Psoas muscle (tissue), 8 donors: ENCODE measurements around the gene RASGRF2. TPM values are rescaled to one million over a fixed set of nuclear protein-coding genes. Genes with fewer than 3 reads are reported as not detected.

Source experiments
- ATAC-seq, 4 donors: fragments of 200-7000 bp; cut with Tn5 transposase; one replicate each; pipeline ENCODE4 v1.9.1; 2020; ENCODE audit warnings: moderate library complexity in 3 of 4, mild to moderate bottlenecking in 2 of 4
- DNase-seq, 2 donors: peaks; one replicate each; pipeline ENCODE4 v3.0.0-alpha.2; 2020
- H3K27ac ChIP-seq: fragments of 200-600 bp; one replicate; pipeline ENCODE4 v1.8.0; 2022
- H3K27me3 ChIP-seq, 3 donors: fragments of 200-600 bp in 1 of 3; one replicate each; pipeline versions ENCODE4 v1.6.1 to v1.8.0; 2013 to 2022; ENCODE audit warnings: low read length in 2 of 3, mild to moderate bottlenecking in 2 of 3, moderate library complexity in 1 of 3; ENCODE audit not compliant: insufficient read depth in 3 of 3
- H3K36me3 ChIP-seq, 2 donors: fragments of 200-600 bp in 1 of 2; one replicate each; pipeline versions ENCODE4 v1.6.1 to v1.8.0; 2013 to 2022; ENCODE audit warnings: low read depth in 1 of 2, mild to moderate bottlenecking in 1 of 2, moderate library complexity in 1 of 2; ENCODE audit not compliant: insufficient read depth in 1 of 2
- H3K4me1 ChIP-seq: fragments of 200-600 bp; one replicate; pipeline ENCODE4 v1.8.0; 2022
- H3K4me3 ChIP-seq: fragments of 200-600 bp; one replicate; pipeline ENCODE4 v1.8.0; 2022; ENCODE audit warnings: mild to moderate bottlenecking
- H3K9me3 ChIP-seq: fragments of 200-600 bp; one replicate; pipeline ENCODE4 v1.8.0; 2022
- WGBS, 3 donors: extraction: QIAGEN DNeasy Blood & Tissue Kit; methylation state at CpG; one replicate each; pipeline versions ENCODE4 v1.1.6 to v1.1.7; 2013; 5-methylcytosine and 5-hydroxymethylcytosine counted together
- intact Hi-C, 2 donors: fragments of 100-400 bp; cut with DNase I; formaldehyde crosslinking; loops; one replicate each; pipeline versions ENCODE4 v1.11.0 to v1.14.2; 2022
- polyA plus RNA-seq, 3 donors: library from polyadenylated mRNA; stranded (reverse); fragments of 200-250 nt; gene quantifications; one replicate each; pipeline ENCODE4 v1.2.3, GENCODE V29; 2013
- total RNA-seq, 4 donors: library from RNA; stranded (reverse); fragmentation: NEBNext Ultra II Directional in 2 of 4; extraction: Animal tissue kit (Norgen Biotek cat#: 25700) in 2 of 4; gene quantifications; one replicate each; pipeline versions ENCODE4 v1.2.1 to v1.2.4, GENCODE V29; 2021 to 2023
- TF ChIP-seq, protein P1 (sequence below): fragments of 200-600 bp; IDR thresholded peaks from one replicate; pipeline ENCODE4 v1.8.0; 2022; ENCODE audit warnings: antibody characterized with exemption
- donor health status: healthy with polysubstance abuse.
- donor health status: DM: no; HTN: no; CAD: no; lungs with moderate emphysema.
- donor health status: Bipolar disorder and iron deficiency.
- donor health status: healthy.
- donor health status: DM: yes; HTN: yes; CAD: no.
- donor health status: DM: no; HTN: no; CAD: no.
- donor health status: DM: no; HTN: no; CAD: no.
- donor health status: DM: yes; HTN: yes; CAD: no.

RASGRF2 gene
- total and polyA plus RNA-seq, 7 donors = 2.0 to 6.2 (median 3.2) TPM

DNA sequence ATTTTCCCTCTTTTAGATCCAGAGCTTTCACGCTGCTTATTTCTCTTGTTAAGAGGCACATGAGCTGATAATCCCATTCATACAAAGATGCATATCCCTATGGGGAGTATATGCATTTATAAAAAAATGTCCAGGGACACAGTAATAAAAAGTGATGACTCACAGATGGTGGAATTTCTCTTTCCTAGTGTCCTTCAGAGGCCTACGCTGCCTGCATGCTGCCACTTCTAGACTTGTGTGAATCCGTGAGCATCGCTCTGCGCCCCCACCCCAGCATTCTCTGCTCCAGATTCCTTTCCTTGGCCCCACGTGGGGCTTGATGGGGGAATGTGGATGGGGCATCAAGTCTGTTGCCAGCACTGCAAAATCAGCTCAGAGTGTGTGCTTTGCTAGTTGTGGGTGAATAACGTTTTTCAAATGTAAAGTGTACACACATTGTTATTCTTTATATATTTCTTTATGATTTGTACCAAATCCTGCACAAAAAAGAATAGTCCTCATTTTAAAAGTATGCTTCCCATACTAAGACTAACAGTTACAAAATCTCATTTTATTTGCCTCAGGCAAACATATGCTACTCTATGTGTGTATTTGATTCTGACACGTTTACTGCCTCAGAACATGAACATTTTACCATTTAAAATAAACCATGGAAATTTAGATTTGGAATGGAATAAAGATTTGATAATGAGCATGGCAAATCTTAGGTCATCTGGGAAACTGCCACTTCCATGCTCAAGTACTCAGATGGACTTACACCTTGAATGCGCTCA, 22.4 kb upstream of the RASGRF2 start:
- no peaks in the 10 kb centered on the region for H3K27me3 ChIP-seq
- H3K9me3 ChIP-seq = no peaks in the 10 kb centered on the region
- no peaks in the 10 kb centered on the region for H3K4me1 ChIP-seq
- H3K4me3 ChIP-seq = no peak overlapping the region
- TF ChIP-seq, protein P1, sequence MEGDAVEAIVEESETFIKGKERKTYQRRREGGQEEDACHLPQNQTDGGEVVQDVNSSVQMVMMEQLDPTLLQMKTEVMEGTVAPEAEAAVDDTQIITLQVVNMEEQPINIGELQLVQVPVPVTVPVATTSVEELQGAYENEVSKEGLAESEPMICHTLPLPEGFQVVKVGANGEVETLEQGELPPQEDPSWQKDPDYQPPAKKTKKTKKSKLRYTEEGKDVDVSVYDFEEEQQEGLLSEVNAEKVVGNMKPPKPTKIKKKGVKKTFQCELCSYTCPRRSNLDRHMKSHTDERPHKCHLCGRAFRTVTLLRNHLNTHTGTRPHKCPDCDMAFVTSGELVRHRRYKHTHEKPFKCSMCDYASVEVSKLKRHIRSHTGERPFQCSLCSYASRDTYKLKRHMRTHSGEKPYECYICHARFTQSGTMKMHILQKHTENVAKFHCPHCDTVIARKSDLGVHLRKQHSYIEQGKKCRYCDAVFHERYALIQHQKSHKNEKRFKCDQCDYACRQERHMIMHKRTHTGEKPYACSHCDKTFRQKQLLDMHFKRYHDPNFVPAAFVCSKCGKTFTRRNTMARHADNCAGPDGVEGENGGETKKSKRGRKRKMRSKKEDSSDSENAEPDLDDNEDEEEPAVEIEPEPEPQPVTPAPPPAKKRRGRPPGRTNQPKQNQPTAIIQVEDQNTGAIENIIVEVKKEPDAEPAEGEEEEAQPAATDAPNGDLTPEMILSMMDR = no peak
- DNase-seq = no peak
- intact Hi-C loops = no loop called here
- no peaks in the 10 kb centered on the region for H3K36me3 ChIP-seq
- H3K27ac ChIP-seq = no peak overlapping the region
- WGBS, 3 donors = 43 to 55% (median 49%) methylated on average over 9 of the region's 9 CpGs
- ATAC-seq = no peak

DNA sequence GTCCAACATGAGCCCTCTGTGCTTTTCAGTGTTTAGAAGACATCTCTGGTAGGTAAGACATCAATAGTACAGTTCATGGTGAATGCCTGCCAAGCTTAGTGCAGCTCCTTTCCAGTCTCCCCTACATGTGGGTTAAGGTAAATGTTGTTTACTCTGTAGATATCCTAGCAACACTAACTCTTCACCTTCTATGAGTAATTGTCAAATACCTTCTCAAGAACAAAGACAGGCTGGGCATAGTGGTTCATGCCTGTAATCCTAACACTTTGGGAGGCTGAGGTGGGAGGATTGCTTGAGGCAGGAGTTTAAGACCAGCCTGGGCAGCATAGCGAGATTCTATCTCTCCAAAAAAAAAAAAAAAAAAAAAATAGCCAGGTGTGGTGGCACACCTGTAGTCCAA, 18.7 kb upstream of the RASGRF2 start:
- no peak for ATAC-seq
- no peak overlapping the region for H3K27ac ChIP-seq
- no peaks in the 10 kb centered on the region for H3K27me3 ChIP-seq
- intact Hi-C loops = no loop called here
- no peaks in the 10 kb centered on the region for H3K9me3 ChIP-seq
- DNase-seq = no peak
- no peaks in the 10 kb centered on the region for H3K4me1 ChIP-seq
- no peaks in the 10 kb centered on the region for H3K36me3 ChIP-seq
- TF ChIP-seq, protein P1 = no peak
- WGBS, 3 donors = 83 to 100% (median 87%) methylated on average over 1 of the region's 1 CpG
- no peak overlapping the region for H3K4me3 ChIP-seq

DNA sequence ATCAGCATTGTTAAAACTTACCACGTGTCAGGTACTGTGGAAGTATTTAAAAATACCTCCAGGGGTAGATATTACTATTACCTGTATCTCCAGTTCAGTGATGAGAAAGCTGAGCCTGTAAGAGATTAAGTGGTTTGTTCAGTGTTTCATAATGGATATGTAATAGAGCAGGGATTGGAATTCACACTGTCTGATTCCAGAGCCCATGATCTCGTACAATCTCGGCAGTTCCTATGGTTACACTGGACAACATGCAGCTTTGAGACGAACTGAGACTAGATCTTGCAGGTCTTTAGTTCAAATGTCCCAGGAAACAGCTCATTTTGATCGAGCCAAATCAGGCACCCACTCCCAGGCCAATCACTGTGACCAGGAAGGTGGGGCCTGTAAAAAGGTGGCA, 8.8 kb upstream of the RASGRF2 start:
- Histone ChIP-seq H3K4me3 (no peak overlapping the region), H3K36me3 (no peaks in the 10 kb centered on the region), H3K27me3 (peaks cover 0 to 18% (median 0%) of the 10 kb centered on the region in 3 donors), H3K4me1 (no peaks in the 10 kb centered on the region), H3K9me3 (peaks cover 7% of the 10 kb centered on the region), H3K27ac (no peak overlapping the region)
- ATAC-seq (no peak), DNase-seq (no peak)
- intact Hi-C loops = no loop called here
- 67 to 73% (median 68%) methylated on average over 5 of the region's 5 CpGs for WGBS, 3 donors
- TF ChIP-seq, protein P1 = no peak

DNA sequence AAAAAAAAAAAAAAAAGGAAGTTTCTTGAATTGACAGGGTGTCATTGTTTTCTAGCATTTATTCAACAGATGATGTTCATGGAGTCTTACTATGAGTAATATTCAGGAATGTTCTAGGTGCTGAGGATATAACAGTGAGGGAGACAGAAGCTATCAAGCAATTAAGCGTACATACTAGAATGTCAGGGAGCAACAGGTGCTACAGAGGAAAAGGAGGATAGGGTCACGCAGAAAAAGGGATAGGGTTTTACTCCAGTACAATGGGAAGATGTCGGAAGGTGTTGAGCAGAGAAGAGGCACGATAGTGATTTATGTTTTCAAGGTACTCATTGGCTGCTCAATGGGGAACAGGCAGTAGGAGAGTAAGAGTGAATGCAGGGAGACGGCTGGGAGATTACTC, 6.6 kb upstream of the RASGRF2 start:
- Histone ChIP-seq H3K9me3 (no peaks in the 10 kb centered on the region), H3K4me1 (no peaks in the 10 kb centered on the region), H3K27ac (no peak overlapping the region), H3K36me3 (no peaks in the 10 kb centered on the region), H3K27me3 (peaks cover 0 to 26% (median 0%) of the 10 kb centered on the region in 3 donors), H3K4me3 (no peak overlapping the region)
- TF ChIP-seq, protein P1 = no peak
- DNase-seq = no peak
- 79 to 94% (median 93%) methylated on average over 5 of the region's 5 CpGs for WGBS, 3 donors
- intact Hi-C loops = no loop called here
- ATAC-seq = no peak
